HG03108 (cell line): Measurements from ENCODE around the gene CRY2.

Experiments
- ATAC-seq: cut with Tn5 transposase; IDR thresholded peaks from one replicate; pipeline ENCODE4 v1.9.1; 2021; ENCODE audit warnings: moderate library complexity; ENCODE audit not compliant: unreplicated experiment

The CRY2 gene

GRCh38 chr11:45847911-45848316 lies 639 bp downstream of the CRY2 start:
- ATAC-seq = no peak

- ATAC-seq = no peak
Measured at GRCh38 chr11:45848654-45849081, 1.4 kb downstream of the CRY2 start.

GRCh38 chr11:45850446-45850845 lies 3.2 kb downstream of the CRY2 start:
- ATAC-seq = no peak

GRCh38 chr11:45851228-45851627 lies 4.0 kb downstream of the CRY2 start:
- no peak for ATAC-seq

GRCh38 chr11:45852018-45852711 lies 4.9 kb downstream of the CRY2 start:
- ATAC-seq = no peak

- ATAC-seq = peak; percentile 41
Measured at GRCh38 chr11:45852712-45853101, 5.4 kb downstream of the CRY2 start.

- no peak for ATAC-seq
Measured at GRCh38 chr11:45853332-45854219, 6.3 kb downstream of the CRY2 start.

- ATAC-seq = no peak
Measured at GRCh38 chr11:45855308-45855707, 8.0 kb downstream of the CRY2 start.

- ATAC-seq = no peak
Measured at GRCh38 chr11:45856044-45856468, 8.8 kb downstream of the CRY2 start.

- no peak for ATAC-seq
Measured at GRCh38 chr11:45857961-45858474, 10.7 kb downstream of the CRY2 start.

GRCh38 chr11:45858751-45859398 lies 11.6 kb downstream of the CRY2 start:
- ATAC-seq = no peak

- no peak for ATAC-seq
Measured at GRCh38 chr11:45859661-45860140, 12.4 kb downstream of the CRY2 start.

- ATAC-seq = no peak
Measured at GRCh38 chr11:45860348-45860747, 13.1 kb downstream of the CRY2 start.

GRCh38 chr11:45860764-45861510 lies 13.7 kb downstream of the CRY2 start:
- no peak for ATAC-seq

- no peak for ATAC-seq
Measured at GRCh38 chr11:45864041-45864440, 16.8 kb downstream of the CRY2 start.

GRCh38 chr11:45869551-45869950 lies 22.3 kb downstream of the CRY2 start:
- ATAC-seq = no peak

GRCh38 chr11:45870706-45871105 lies 23.4 kb downstream of the CRY2 start:
- ATAC-seq = no peak

- ATAC-seq = no peak
Measured at GRCh38 chr11:45871638-45872037, 24.4 kb downstream of the CRY2 start.

GRCh38 chr11:45872651-45873356 lies 25.5 kb downstream of the CRY2 start:
- ATAC-seq = no peak

- no peak for ATAC-seq
Measured at GRCh38 chr11:45876401-45876800, 29.1 kb downstream of the CRY2 start.
